Measurements from ENCODE around the gene SEC22A. TPM values are rescaled to one million over a fixed set of nuclear protein-coding genes. Genes with fewer than 3 reads are reported as not detected.

Gene SEC22A
- total RNA-seq, 2 experiments from 2014 or later, result 7.9 to 11.5 TPM

GRCh38 chr3:123169492-123169929, 32.2 kb upstream of the SEC22A start:
- ChIA-PET POLR2A (no interaction called here), CTCF (no interaction called here)
- DNase-seq (no peak), ATAC-seq (ENCODE audit: poor library complexity) (no peak)
- Histone ChIP-seq H3K36me3 (ENCODE audit: insufficient read depth, low read length) (peaks cover 6% of the 10 kb centered on the region), H3K9me3 (ENCODE audit: control insufficient read depth in 1 of 2, insufficient read depth in 1 of 2, low read length in 2 of 2) (no peaks in the 10 kb centered on the region), H3K4me1 (ENCODE audit: insufficient read depth, low read length) (no peaks in the 10 kb centered on the region), H3K4me3 (ENCODE audit: low read length) (no peak overlapping the region), H3K27me3 (ENCODE audit: control insufficient read depth in 1 of 2, insufficient read depth in 2 of 2, low read length in 2 of 2) (no peaks in the 10 kb centered on the region), H3K27ac (ENCODE audit: low read depth in 1 of 2, low read length in 2 of 2) (no peak overlapping the region)
- no peak for TF ChIP-seq CTCF (IDR thresholded peaks at IDR 0.05)
- Mint-ChIP-seq H3K9me3 (peaks cover 5% of the 10 kb centered on the region), H3K27me3 (no peaks in the 10 kb centered on the region), H3K27ac (no peak overlapping the region), H3K4me1 (ENCODE audit: low read depth) (no peaks in the 10 kb centered on the region), H3K4me3 (no peak overlapping the region), H3K36me3 (ENCODE audit: low read depth) (peaks cover 23% of the 10 kb centered on the region)
- intact Hi-C loops (cut with DNase I, micrococcal nuclease), result no loop called here

- H3K27me3 Mint-ChIP-seq, result no peaks in the 10 kb centered on the region
- peaks cover 2% of the 10 kb centered on the region for H3K36me3 ChIP-seq (ENCODE audit: insufficient read depth, low read length)
- H3K9me3 Mint-ChIP-seq, result peaks cover 4% of the 10 kb centered on the region
- H3K36me3 Mint-ChIP-seq (ENCODE audit: low read depth), result peaks cover 19% of the 10 kb centered on the region
- no peak overlapping the region for H3K27ac ChIP-seq (ENCODE audit: low read depth in 1 of 2, low read length in 2 of 2)
- no peaks in the 10 kb centered on the region for H3K9me3 ChIP-seq (ENCODE audit: control insufficient read depth in 1 of 2, insufficient read depth in 1 of 2, low read length in 2 of 2)
- H3K4me1 Mint-ChIP-seq (ENCODE audit: low read depth), result no peaks in the 10 kb centered on the region
- ChIA-PET POLR2A (no interaction called here), CTCF (no interaction called here)
- no peaks in the 10 kb centered on the region for H3K27me3 ChIP-seq (ENCODE audit: control insufficient read depth in 1 of 2, insufficient read depth in 2 of 2, low read length in 2 of 2)
- H3K4me1 ChIP-seq (ENCODE audit: insufficient read depth, low read length), result no peaks in the 10 kb centered on the region
- H3K27ac Mint-ChIP-seq, result no peak overlapping the region
- intact Hi-C loops (cut with DNase I, micrococcal nuclease), result no loop called here
- no peak for TF ChIP-seq CTCF (IDR thresholded peaks at IDR 0.05)
- H3K4me3 ChIP-seq (ENCODE audit: low read length), result no peak overlapping the region
- no peak for ATAC-seq (ENCODE audit: poor library complexity)
- H3K4me3 Mint-ChIP-seq, result no peak overlapping the region
- no peak for DNase-seq
Observed at GRCh38 chr3:123169930-123170329, 31.8 kb upstream of the SEC22A start.

GRCh38 chr3:123180791-123181190, 21.0 kb upstream of the SEC22A start:
- TF ChIP-seq CTCF (IDR thresholded peaks at IDR 0.05), result no peak
- CTCF ChIA-PET, result no interaction called here

More at GRCh38 chr3:123180791-123181190, 21.0 kb upstream of the SEC22A start:
- Mint-ChIP-seq H3K4me1 (ENCODE audit: low read depth) (no peaks in the 10 kb centered on the region), H3K36me3 (ENCODE audit: low read depth) (no peaks in the 10 kb centered on the region), H3K27ac (no peak overlapping the region), H3K9me3 (peaks cover 12% of the 10 kb centered on the region), H3K4me3 (no peak overlapping the region), H3K27me3 (no peaks in the 10 kb centered on the region)
- no peaks in the 10 kb centered on the region for H3K36me3 ChIP-seq (ENCODE audit: insufficient read depth, low read length)
- POLR2A ChIA-PET, result interaction anchor here (0.6 kb wide), 1 partner anchor 12 kb away, joined by 3 read pairs; no protein-coding TSS in a partner anchor
- intact Hi-C loops (cut with DNase I, micrococcal nuclease), result no loop called here
- no peaks in the 10 kb centered on the region for H3K27me3 ChIP-seq (ENCODE audit: control insufficient read depth in 1 of 2, insufficient read depth in 2 of 2, low read length in 2 of 2)
- no peak overlapping the region for H3K4me3 ChIP-seq (ENCODE audit: low read length)
- ATAC-seq (ENCODE audit: poor library complexity) (no peak), DNase-seq (no peak)
- no peak overlapping the region for H3K27ac ChIP-seq (ENCODE audit: low read depth in 1 of 2, low read length in 2 of 2)
- no peaks in the 10 kb centered on the region for H3K4me1 ChIP-seq (ENCODE audit: insufficient read depth, low read length)
- H3K9me3 ChIP-seq (ENCODE audit: control insufficient read depth in 1 of 2, insufficient read depth in 1 of 2, low read length in 2 of 2), result no peaks in the 10 kb centered on the region
